ENCODE results near the gene MMAA. TPM values are rescaled to one million over a fixed set of nuclear protein-coding genes. Genes with fewer than 3 reads are reported as not detected.

Gene MMAA
- total and polyA plus RNA-seq, 4 donors = 6.5 to 14.0 (median 8.9) TPM

- no peak overlapping the region for H3K4me3 ChIP-seq
- peaks cover 0 to 8% (median 0%) of the 10 kb centered on the region in 4 donors for H3K9me3 ChIP-seq (ENCODE audit: control insufficient read depth in 4 of 4, insufficient read depth in 3 of 4, low read length in 3 of 4)
- DNase-seq = peak in 1 of 3 donors; percentile 20
- H3K27ac ChIP-seq (ENCODE audit: low read depth in 1 of 2, low read length in 1 of 2) = no peak overlapping the region
- WGBS, 2 donors = 76 to 96% methylated on average over 1 of the region's 1 CpG
- H3K36me3 ChIP-seq (ENCODE audit: control insufficient read depth in 4 of 4, insufficient read depth in 4 of 4, low read length in 4 of 4) = no peaks in the 10 kb centered on the region
- TF ChIP-seq, protein P1, sequence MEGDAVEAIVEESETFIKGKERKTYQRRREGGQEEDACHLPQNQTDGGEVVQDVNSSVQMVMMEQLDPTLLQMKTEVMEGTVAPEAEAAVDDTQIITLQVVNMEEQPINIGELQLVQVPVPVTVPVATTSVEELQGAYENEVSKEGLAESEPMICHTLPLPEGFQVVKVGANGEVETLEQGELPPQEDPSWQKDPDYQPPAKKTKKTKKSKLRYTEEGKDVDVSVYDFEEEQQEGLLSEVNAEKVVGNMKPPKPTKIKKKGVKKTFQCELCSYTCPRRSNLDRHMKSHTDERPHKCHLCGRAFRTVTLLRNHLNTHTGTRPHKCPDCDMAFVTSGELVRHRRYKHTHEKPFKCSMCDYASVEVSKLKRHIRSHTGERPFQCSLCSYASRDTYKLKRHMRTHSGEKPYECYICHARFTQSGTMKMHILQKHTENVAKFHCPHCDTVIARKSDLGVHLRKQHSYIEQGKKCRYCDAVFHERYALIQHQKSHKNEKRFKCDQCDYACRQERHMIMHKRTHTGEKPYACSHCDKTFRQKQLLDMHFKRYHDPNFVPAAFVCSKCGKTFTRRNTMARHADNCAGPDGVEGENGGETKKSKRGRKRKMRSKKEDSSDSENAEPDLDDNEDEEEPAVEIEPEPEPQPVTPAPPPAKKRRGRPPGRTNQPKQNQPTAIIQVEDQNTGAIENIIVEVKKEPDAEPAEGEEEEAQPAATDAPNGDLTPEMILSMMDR (IDR thresholded peaks at IDR 0.05; ENCODE audit: control extremely low read depth, extremely low read depth) = no peak
- H3K27me3 ChIP-seq (ENCODE audit: control insufficient read depth in 3 of 3, insufficient read depth in 3 of 3, low read length in 2 of 3) = no peaks in the 10 kb centered on the region
- peaks cover 0 to 5% (median 0%) of the 10 kb centered on the region in 5 donors for H3K4me1 ChIP-seq (ENCODE audit: control insufficient read depth in 5 of 5, insufficient read depth in 5 of 5, low read length in 5 of 5)
- no peak for ATAC-seq (ENCODE audit: insufficient read depth, low FRiP score)
- H3K9ac ChIP-seq (ENCODE audit: insufficient read depth in 1 of 2, low read length in 2 of 2) = no peak overlapping the region
Measured at GRCh38 chr4:145709336-145709735, 90.2 kb downstream of the MMAA start.

Other genes starting within 250 kb of the MMAA start
- gene SMAD1, start 137.5 kb upstream of the MMAA start, total RNA-seq = 10 to 100 TPM; 25.2 to 50.3 TPM
- gene SMAD1, start 137.5 kb upstream of the MMAA start, polyA plus RNA-seq = 10 to 100 TPM in 1 of 2 donors, 1 to 10 TPM in 1; 3.7 to 14.5 TPM
- gene C4orf51, start 60.8 kb downstream of the MMAA start, total RNA-seq = not detected
- not detected for gene C4orf51, start 60.8 kb downstream of the MMAA start, polyA plus RNA-seq

Data from lung (tissue), 12 donors.